Measurements from ENCODE around the gene CLPTM1L.

GRCh38 chr5:1295650-1296037 lies 49.3 kb downstream of the CLPTM1L start:
- TF ChIP-seq, protein P1, sequence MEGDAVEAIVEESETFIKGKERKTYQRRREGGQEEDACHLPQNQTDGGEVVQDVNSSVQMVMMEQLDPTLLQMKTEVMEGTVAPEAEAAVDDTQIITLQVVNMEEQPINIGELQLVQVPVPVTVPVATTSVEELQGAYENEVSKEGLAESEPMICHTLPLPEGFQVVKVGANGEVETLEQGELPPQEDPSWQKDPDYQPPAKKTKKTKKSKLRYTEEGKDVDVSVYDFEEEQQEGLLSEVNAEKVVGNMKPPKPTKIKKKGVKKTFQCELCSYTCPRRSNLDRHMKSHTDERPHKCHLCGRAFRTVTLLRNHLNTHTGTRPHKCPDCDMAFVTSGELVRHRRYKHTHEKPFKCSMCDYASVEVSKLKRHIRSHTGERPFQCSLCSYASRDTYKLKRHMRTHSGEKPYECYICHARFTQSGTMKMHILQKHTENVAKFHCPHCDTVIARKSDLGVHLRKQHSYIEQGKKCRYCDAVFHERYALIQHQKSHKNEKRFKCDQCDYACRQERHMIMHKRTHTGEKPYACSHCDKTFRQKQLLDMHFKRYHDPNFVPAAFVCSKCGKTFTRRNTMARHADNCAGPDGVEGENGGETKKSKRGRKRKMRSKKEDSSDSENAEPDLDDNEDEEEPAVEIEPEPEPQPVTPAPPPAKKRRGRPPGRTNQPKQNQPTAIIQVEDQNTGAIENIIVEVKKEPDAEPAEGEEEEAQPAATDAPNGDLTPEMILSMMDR (IDR thresholded peaks at IDR 0.05; ENCODE audit: insufficient read depth, low read depth, low read length), result no peak
- no peak for TF ChIP-seq EZH2 (IDR thresholded peaks at IDR 0.05; ENCODE audit: insufficient read depth, low read length)

Measured in astrocyte (in vitro differentiated cells and primary cell).